NT2/D1 (cell line): ENCODE results near the gene WDR5.

Experiments
- YY1 ChIP-seq: IDR thresholded peaks from 2 replicates; pipeline ENCODE4 v1.6.1; 2011; ENCODE audit not compliant: insufficient read length, insufficient read depth
- ZNF274 ChIP-seq: IDR thresholded peaks from 2 replicates; pipeline ENCODE4 v1.6.1; 2011; ENCODE audit warnings: mild to moderate bottlenecking, low read depth, low read length

GRCh38 chr9:134204991-134205578 lies 69.2 kb downstream of the WDR5 start:
- TF ChIP-seq ZNF274: no peak
- TF ChIP-seq YY1: no peak
